SK-N-SH (cell line): ENCODE measurements around the gene BCHE. TPM values are rescaled to one million over a fixed set of nuclear protein-coding genes. Genes with fewer than 3 reads are reported as not detected.

Source experiments
- CTCF ChIA-PET: fragments of 300-600, 350-600 bp; formaldehyde crosslinking; extraction: SDS; loops from one replicate; lab custom pipeline; 2021; lab: Yijun Ruan, JAX
- POLR2A ChIA-PET: fragments of 350-600 bp; sonication (Branson Sonifier 250); formaldehyde crosslinking; extraction: SDS; loops from one replicate; lab custom pipeline; 2020; ENCODE audit warnings: antibody characterized with exemption, inconsistent platforms; lab: Yijun Ruan, JAX
- DNase-seq: peaks from one replicate; pipeline ENCODE4 v3.0.0; 2012
- H2AFZ ChIP-seq: fragments of 200-600 bp; sonication (generic); 2 replicates; pipeline ENCODE4 v1.8.1; 2016; ENCODE audit warnings: antibody characterized with exemption, mild to moderate bottlenecking, low read depth
- H3F3A ChIP-seq: fragments of 200-600 bp; sonication (generic); replicated peaks from 2 replicates; pipeline ENCODE3; 2016; ENCODE audit warnings: antibody characterized with exemption, mild to moderate bottlenecking; ENCODE audit not compliant: insufficient read depth
- H3K27ac ChIP-seq, 2 experiments: fragments of 200-500 bp in 1 of 2; fragments of 200-600 bp in 1 of 2; sonication (Bioruptor generic) in 1 of 2; sonication (generic), shearing (Covaris generic) in 1 of 2; 2 replicates each; pipeline versions ENCODE4 v1.5.1 to v1.6.1; 2014 to 2016; ENCODE audit warnings: low read depth in 2 of 2, inconsistent platforms in 1 of 2, low read length in 1 of 2, mild to moderate bottlenecking in 1 of 2, mixed read lengths in 1 of 2
- H3K27me3 ChIP-seq: fragments of 200-600 bp; sonication (generic), shearing (Covaris generic); 2 replicates; pipeline ENCODE4 v1.6.1; 2016; ENCODE audit warnings: mixed run types; ENCODE audit not compliant: insufficient read depth
- H3K36me3 ChIP-seq, 2 experiments: fragments of 200-500 bp in 1 of 2; fragments of 200-600 bp in 1 of 2; sonication (Bioruptor generic) in 1 of 2; sonication (generic) in 1 of 2; replicated peaks in 1 of 2; 2 replicates each; pipeline versions ENCODE3 to v1.5.1; 2014 to 2016; ENCODE audit warnings: low read length in 1 of 2, mild to moderate bottlenecking in 1 of 2; ENCODE audit not compliant: insufficient read depth in 2 of 2, control insufficient read depth in 1 of 2
- H3K4me1 ChIP-seq, 2 experiments: fragments of 200-500 bp in 1 of 2; fragments of 200-600 bp in 1 of 2; sonication (Bioruptor generic) in 1 of 2; sonication (generic), shearing (Covaris generic) in 1 of 2; 2 replicates each; pipeline versions ENCODE4 v1.5.1 to v1.6.1; 2014 to 2016; ENCODE audit warnings: low read depth in 1 of 2, low read length in 1 of 2, mixed run types in 1 of 2; ENCODE audit not compliant: insufficient read depth in 2 of 2, control insufficient read depth in 1 of 2
- H3K4me2 ChIP-seq: fragments of 200-600 bp; sonication (generic), shearing (Covaris generic); 2 replicates; pipeline ENCODE4 v1.6.1; 2017; ENCODE audit warnings: mixed run types
- H3K4me3 ChIP-seq, 2 experiments: fragments of 200-500 bp in 1 of 2; fragments of 200-600 bp in 1 of 2; sonication (Bioruptor generic) in 1 of 2; sonication (generic), shearing (Covaris generic) in 1 of 2; 2 replicates each; pipeline versions ENCODE4 v1.5.1 to v1.8.1; 2014 to 2016; ENCODE audit warnings: low read depth in 2 of 2, inconsistent platforms in 1 of 2, low read length in 1 of 2, mild to moderate bottlenecking in 1 of 2, mixed read lengths in 1 of 2, moderate library complexity in 1 of 2
- H3K79me2 ChIP-seq: fragments of 200-600 bp; sonication (generic); 2 replicates; pipeline ENCODE4 v1.8.1; 2017; ENCODE audit warnings: mild to moderate bottlenecking; ENCODE audit not compliant: insufficient read depth
- H3K9ac ChIP-seq: fragments of 200-600 bp; sonication (generic); 2 replicates; pipeline ENCODE4 v1.6.1; 2017; ENCODE audit warnings: mixed run types
- H3K9me2 ChIP-seq: fragments of 200-600 bp; sonication (generic); 2 replicates; pipeline ENCODE4 v1.6.1; 2017; ENCODE audit warnings: mixed run types
- H3K9me3 ChIP-seq: fragments of 200-600 bp; sonication (generic); 2 replicates; pipeline ENCODE4 v1.6.1; 2017; ENCODE audit warnings: mixed run types, mild to moderate bottlenecking, moderate library complexity
- H4K20me1 ChIP-seq: fragments of 200-600 bp; sonication (generic); 2 replicates; pipeline ENCODE4 v1.6.1; 2017; ENCODE audit warnings: mild to moderate bottlenecking, mixed run types; ENCODE audit not compliant: insufficient read depth
- CHD2 ChIP-seq: fragments of 150-350 bp; IDR thresholded peaks from 2 replicates; pipeline ENCODE4 v1.6.1; 2018; ENCODE audit warnings: low read length; ENCODE audit not compliant: partially characterized antibody
- EP300 ChIP-seq, 2 experiments: IDR thresholded peaks; 2 replicates each; pipeline versions ENCODE4 v1.4.0 to v1.6.1; 2012; ENCODE audit warnings: borderline replicate concordance in 1 of 2, low read depth in 1 of 2, low read length in 1 of 2
- EZH2phosphoT487 ChIP-seq: fragments of 200-600 bp; sonication (generic); IDR thresholded peaks from 2 replicates; pipeline ENCODE4 v1.6.1; 2017; ENCODE audit warnings: low read depth, mixed run types, mild to moderate bottlenecking, antibody characterized with exemption, moderate library complexity, borderline replicate concordance
- FOSL2 ChIP-seq: IDR thresholded peaks from 2 replicates; pipeline ENCODE4 v1.4.0; 2012; ENCODE audit warnings: low read depth, mild to moderate bottlenecking, moderate library complexity, borderline replicate concordance
- FOXJ3 ChIP-seq: sonication (generic); formaldehyde crosslinking; IDR thresholded peaks from 2 replicates; pipeline ENCODE4 v1.5.1; 2020; ENCODE audit warnings: mild to moderate bottlenecking, missing genetic modification reagents
- FOXM1 ChIP-seq: IDR thresholded peaks from 2 replicates; pipeline ENCODE4 v1.4.0; 2012; ENCODE audit warnings: low read depth, mild to moderate bottlenecking
- GATA2 ChIP-seq: sonication (generic); formaldehyde crosslinking; IDR thresholded peaks from 2 replicates; pipeline ENCODE4 v1.5.0; 2020; ENCODE audit warnings: mild to moderate bottlenecking, missing genetic modification reagents
- IRF3 ChIP-seq: fragments of 150-350 bp; IDR thresholded peaks from 2 replicates; pipeline ENCODE4 v1.6.1; 2016; ENCODE audit warnings: mild to moderate bottlenecking, low read depth, low read length
- JUND ChIP-seq: IDR thresholded peaks from 2 replicates; pipeline ENCODE4 v1.4.0; 2012
- MEF2A ChIP-seq: IDR thresholded peaks from 2 replicates; pipeline ENCODE4 v1.4.0; 2012; ENCODE audit warnings: low read depth, borderline replicate concordance
- MXI1 ChIP-seq: IDR thresholded peaks from 2 replicates; pipeline ENCODE4 v1.6.1; 2012; ENCODE audit warnings: mild to moderate bottlenecking, low read depth, low read length, improper control_type of control experiment
- NFIC ChIP-seq: IDR thresholded peaks from 2 replicates; pipeline ENCODE4 v1.4.0; 2012; ENCODE audit warnings: borderline replicate concordance
- RAD21 ChIP-seq: IDR thresholded peaks from 2 replicates; pipeline ENCODE4 v1.6.1; 2012; ENCODE audit warnings: mild to moderate bottlenecking, low read length
- RFX5 ChIP-seq: IDR thresholded peaks from 2 replicates; pipeline ENCODE4 v1.6.1; 2012; ENCODE audit warnings: mild to moderate bottlenecking, improper control_type of control experiment, low read length
- TAF1 ChIP-seq: IDR thresholded peaks from 2 replicates; pipeline ENCODE4 v1.6.1; 2012; ENCODE audit warnings: low read depth, mild to moderate bottlenecking, low read length, moderate library complexity, borderline replicate concordance
- TCF12 ChIP-seq: IDR thresholded peaks from 2 replicates; pipeline ENCODE4 v1.4.0; 2012
- TEAD4 ChIP-seq: IDR thresholded peaks from 2 replicates; pipeline ENCODE4 v1.4.0; 2012; ENCODE audit warnings: mild to moderate bottlenecking, borderline replicate concordance; ENCODE audit not compliant: insufficient read depth
- USF1 ChIP-seq: IDR thresholded peaks from 2 replicates; pipeline ENCODE4 v1.4.0; 2012; ENCODE audit warnings: low read depth, borderline replicate concordance
- WGBS: methylation state at CpG from one replicate; pipeline ENCODE4 v1.1.6; 2017; ENCODE audit warnings: low lambda C conversion rate; 5-methylcytosine and 5-hydroxymethylcytosine counted together
- polyA plus RNA-seq, 3 experiments: library from polyadenylated mRNA; depleted of rRNA; stranded (reverse); fragments of >200 nt; gene quantifications; 2 replicates each; pipeline ENCODE4 v1.2.3, GENCODE V29; 2012
- TF ChIP-seq, protein P1 (sequence below): fragments of 200-600 bp; sonication (generic); IDR thresholded peaks from 2 replicates; pipeline ENCODE4 v1.6.1; 2017; ENCODE audit warnings: antibody characterized with exemption, mild to moderate bottlenecking, moderate library complexity
- TF ChIP-seq, protein P2 (sequence below): IDR thresholded peaks from 2 replicates; pipeline ENCODE4 v1.4.0; 2012; ENCODE audit warnings: low read depth, borderline replicate concordance
- TF ChIP-seq, protein P3 (sequence below): fragments of 150-350 bp; IDR thresholded peaks from 2 replicates; pipeline ENCODE4 v1.6.1; 2017; ENCODE audit warnings: antibody characterized with exemption, low read length, low read depth, borderline replicate concordance
- TF ChIP-seq, protein P4 (sequence below): IDR thresholded peaks from 2 replicates; pipeline ENCODE4; 2012

The BCHE gene
- polyA plus RNA-seq, 1 of the 3 experiments (the other 2 are of a cell fraction), result not detected

GRCh38 chr3:165797551-165797950 is 39.7 kb downstream of the BCHE start (continued):
- TF ChIP-seq, protein P1, sequence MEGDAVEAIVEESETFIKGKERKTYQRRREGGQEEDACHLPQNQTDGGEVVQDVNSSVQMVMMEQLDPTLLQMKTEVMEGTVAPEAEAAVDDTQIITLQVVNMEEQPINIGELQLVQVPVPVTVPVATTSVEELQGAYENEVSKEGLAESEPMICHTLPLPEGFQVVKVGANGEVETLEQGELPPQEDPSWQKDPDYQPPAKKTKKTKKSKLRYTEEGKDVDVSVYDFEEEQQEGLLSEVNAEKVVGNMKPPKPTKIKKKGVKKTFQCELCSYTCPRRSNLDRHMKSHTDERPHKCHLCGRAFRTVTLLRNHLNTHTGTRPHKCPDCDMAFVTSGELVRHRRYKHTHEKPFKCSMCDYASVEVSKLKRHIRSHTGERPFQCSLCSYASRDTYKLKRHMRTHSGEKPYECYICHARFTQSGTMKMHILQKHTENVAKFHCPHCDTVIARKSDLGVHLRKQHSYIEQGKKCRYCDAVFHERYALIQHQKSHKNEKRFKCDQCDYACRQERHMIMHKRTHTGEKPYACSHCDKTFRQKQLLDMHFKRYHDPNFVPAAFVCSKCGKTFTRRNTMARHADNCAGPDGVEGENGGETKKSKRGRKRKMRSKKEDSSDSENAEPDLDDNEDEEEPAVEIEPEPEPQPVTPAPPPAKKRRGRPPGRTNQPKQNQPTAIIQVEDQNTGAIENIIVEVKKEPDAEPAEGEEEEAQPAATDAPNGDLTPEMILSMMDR, result no peak
- TF ChIP-seq RFX5, result no peak
- no peak for TF ChIP-seq EP300 (IDR thresholded peaks at IDR 0.05; ENCODE audit: borderline replicate concordance in 1 of 2, low read depth in 1 of 2, low read length in 1 of 2)

GRCh38 chr3:165796701-165797100 is 40.5 kb downstream of the BCHE start:
- Histone ChIP-seq H3K27ac (no peak overlapping the region), H3F3A (no peaks in the 10 kb centered on the region), H3K4me1 (no peaks in the 10 kb centered on the region), H3K79me2 (no peaks in the 10 kb centered on the region), H3K9me3 (no peaks in the 10 kb centered on the region), H3K36me3 (no peaks in the 10 kb centered on the region), H3K9ac (no peak overlapping the region), H3K4me2 (no peak overlapping the region), H2AFZ (no peak overlapping the region), H3K27me3 (no peaks in the 10 kb centered on the region; the same call in 1 of the 2 replicates), H3K4me3 (no peak overlapping the region), H4K20me1 (no peaks in the 10 kb centered on the region), H3K9me2 (no peaks in the 10 kb centered on the region)
- TF ChIP-seq, protein P2, sequence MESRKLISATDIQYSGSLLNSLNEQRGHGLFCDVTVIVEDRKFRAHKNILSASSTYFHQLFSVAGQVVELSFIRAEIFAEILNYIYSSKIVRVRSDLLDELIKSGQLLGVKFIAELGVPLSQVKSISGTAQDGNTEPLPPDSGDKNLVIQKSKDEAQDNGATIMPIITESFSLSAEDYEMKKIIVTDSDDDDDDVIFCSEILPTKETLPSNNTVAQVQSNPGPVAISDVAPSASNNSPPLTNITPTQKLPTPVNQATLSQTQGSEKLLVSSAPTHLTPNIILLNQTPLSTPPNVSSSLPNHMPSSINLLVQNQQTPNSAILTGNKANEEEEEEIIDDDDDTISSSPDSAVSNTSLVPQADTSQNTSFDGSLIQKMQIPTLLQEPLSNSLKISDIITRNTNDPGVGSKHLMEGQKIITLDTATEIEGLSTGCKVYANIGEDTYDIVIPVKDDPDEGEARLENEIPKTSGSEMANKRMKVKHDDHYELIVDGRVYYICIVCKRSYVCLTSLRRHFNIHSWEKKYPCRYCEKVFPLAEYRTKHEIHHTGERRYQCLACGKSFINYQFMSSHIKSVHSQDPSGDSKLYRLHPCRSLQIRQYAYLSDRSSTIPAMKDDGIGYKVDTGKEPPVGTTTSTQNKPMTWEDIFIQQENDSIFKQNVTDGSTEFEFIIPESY, result no peak
- TF ChIP-seq GATA2 (CRISPR knock-in tag) (no peak), TEAD4 (no peak), RAD21 (no peak), FOXJ3 (CRISPR knock-in tag) (no peak), MXI1 (no peak), JUND (no peak), NFIC (no peak), CHD2 (no peak), TAF1 (no peak), USF1 (no peak), FOXM1 (no peak), TCF12 (no peak), EZH2phosphoT487 (no peak), MEF2A (no peak), EP300 (IDR thresholded peaks at IDR 0.05; ENCODE audit: borderline replicate concordance in 1 of 2, low read depth in 1 of 2, low read length in 1 of 2) (no peak), IRF3 (no peak), FOSL2 (no peak)
- TF ChIP-seq, protein P3, sequence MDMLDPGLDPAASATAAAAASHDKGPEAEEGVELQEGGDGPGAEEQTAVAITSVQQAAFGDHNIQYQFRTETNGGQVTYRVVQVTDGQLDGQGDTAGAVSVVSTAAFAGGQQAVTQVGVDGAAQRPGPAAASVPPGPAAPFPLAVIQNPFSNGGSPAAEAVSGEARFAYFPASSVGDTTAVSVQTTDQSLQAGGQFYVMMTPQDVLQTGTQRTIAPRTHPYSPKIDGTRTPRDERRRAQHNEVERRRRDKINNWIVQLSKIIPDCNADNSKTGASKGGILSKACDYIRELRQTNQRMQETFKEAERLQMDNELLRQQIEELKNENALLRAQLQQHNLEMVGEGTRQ, result no peak
- TF ChIP-seq, protein P4, sequence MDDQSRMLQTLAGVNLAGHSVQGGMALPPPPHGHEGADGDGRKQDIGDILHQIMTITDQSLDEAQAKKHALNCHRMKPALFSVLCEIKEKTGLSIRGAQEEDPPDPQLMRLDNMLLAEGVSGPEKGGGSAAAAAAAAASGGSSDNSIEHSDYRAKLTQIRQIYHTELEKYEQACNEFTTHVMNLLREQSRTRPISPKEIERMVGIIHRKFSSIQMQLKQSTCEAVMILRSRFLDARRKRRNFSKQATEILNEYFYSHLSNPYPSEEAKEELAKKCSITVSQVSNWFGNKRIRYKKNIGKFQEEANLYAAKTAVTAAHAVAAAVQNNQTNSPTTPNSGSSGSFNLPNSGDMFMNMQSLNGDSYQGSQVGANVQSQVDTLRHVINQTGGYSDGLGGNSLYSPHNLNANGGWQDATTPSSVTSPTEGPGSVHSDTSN, result no peak
- POLR2A ChIA-PET, result no interaction called here
- 0% methylated on average over 2 of the region's 2 CpGs for WGBS
- no peak for DNase-seq
- CTCF ChIA-PET, result no interaction called here
